ENCODE data around the gene TMEM41B.
"Not testable (repeated sequence)": the region's sequence is repeated elsewhere in the genome, so short reads cannot be mapped to it uniquely, and the experiment has no call there.

Gene TMEM41B

GRCh38 chr11:9260838-9261146, 53.6 kb downstream of the TMEM41B start:
- not testable (repeated sequence) for DNase-seq (ENCODE audit: low spot score)

GRCh38 chr11:9259981-9260837, 54.2 kb downstream of the TMEM41B start:
- DNase-seq (ENCODE audit: low spot score): no peak

GRCh38 chr11:9258279-9258678, 56.1 kb downstream of the TMEM41B start:
- DNase-seq (ENCODE audit: low spot score): not testable (repeated sequence)

- no peak for DNase-seq (ENCODE audit: low spot score)
Observed at GRCh38 chr11:9254416-9254815, 60.0 kb downstream of the TMEM41B start.

- DNase-seq (ENCODE audit: low spot score): no peak
Observed at GRCh38 chr11:9253086-9253485, 61.3 kb downstream of the TMEM41B start.

GRCh38 chr11:9251311-9251710, 63.1 kb downstream of the TMEM41B start:
- DNase-seq (ENCODE audit: low spot score): no peak

GRCh38 chr11:9250139-9250582, 64.2 kb downstream of the TMEM41B start:
- no peak for DNase-seq (ENCODE audit: low spot score)

- no peak for DNase-seq (ENCODE audit: low spot score)
Observed at GRCh38 chr11:9249252-9249651, 65.1 kb downstream of the TMEM41B start.

- no peak for DNase-seq (ENCODE audit: low spot score)
Observed at GRCh38 chr11:9247863-9248262, 66.5 kb downstream of the TMEM41B start.

GRCh38 chr11:9236242-9236641, 78.2 kb downstream of the TMEM41B start:
- not testable (repeated sequence) for DNase-seq (ENCODE audit: low spot score)

- no peak for DNase-seq (ENCODE audit: low spot score)
Observed at GRCh38 chr11:9232482-9232881, 81.9 kb downstream of the TMEM41B start.

GRCh38 chr11:9231848-9232177, 82.6 kb downstream of the TMEM41B start:
- peak; percentile 40 for DNase-seq (ENCODE audit: low spot score)

Measured in AG08395 (cell line).